CD4-positive, alpha-beta T cell (primary cell): Measurements from ENCODE around the gene ANXA10. TPM values are rescaled to one million over a fixed set of nuclear protein-coding genes. Genes with fewer than 3 reads are reported as not detected.

Experiments
- ATAC-seq: fragments of 200-7000 bp; cut with Tn5 transposase; one replicate; pipeline ENCODE4 v1.10.0; 2022; ENCODE audit warnings: mild to moderate bottlenecking; ENCODE audit not compliant: poor library complexity
- CTCF ChIA-PET: fragments of 350-600 bp; sonication (Branson Sonifier 250); formaldehyde crosslinking; loops from one replicate; lab custom pipeline; 2021; ENCODE audit warnings: antibody characterized with exemption, inconsistent platforms; lab: Charles Lee
- POLR2A ChIA-PET: fragments of 350-600 bp; sonication (Branson Sonifier 250); formaldehyde crosslinking; loops from one replicate; lab custom pipeline; 2021; ENCODE audit warnings: antibody characterized with exemption, inconsistent platforms; lab: Charles Lee
- DNase-seq, 14 experiments: peaks; one replicate each; pipeline ENCODE4 v3.0.0-alpha.2; 2013 to 2020; ENCODE audit warnings: mixed read lengths in 2 of 14
- H3K27ac ChIP-seq, 2 donors: one replicate each; pipeline versions ENCODE4 v1.5.1 to v1.7.0; 2013; ENCODE audit warnings: low read length in 2 of 2, low read depth in 1 of 2, mild to moderate bottlenecking in 1 of 2
- H3K27me3 ChIP-seq, 2 experiments: 1 replicate in 1 of 2; 2 replicates in 1 of 2; pipeline versions ENCODE4 v1.6.1 to v1.7.0; 2013; ENCODE audit warnings: low read length in 2 of 2, control low read depth in 1 of 2, mild to moderate bottlenecking in 1 of 2, moderate library complexity in 1 of 2; ENCODE audit not compliant: insufficient read depth in 2 of 2, control insufficient read depth in 1 of 2
- H3K36me3 ChIP-seq: one replicate; pipeline ENCODE4 v1.6.1; 2013; ENCODE audit warnings: low read length, control low read depth; ENCODE audit not compliant: insufficient read depth
- H3K4me1 ChIP-seq: one replicate; pipeline ENCODE4 v1.6.1; 2013; ENCODE audit warnings: low read length, control low read depth; ENCODE audit not compliant: insufficient read depth
- H3K4me3 ChIP-seq: one replicate; pipeline ENCODE4 v1.5.1; 2013; ENCODE audit warnings: mild to moderate bottlenecking, low read length, moderate library complexity
- H3K9me3 ChIP-seq, 2 experiments: 1 replicate in 1 of 2; 2 replicates in 1 of 2; pipeline versions ENCODE4 v1.6.1 to v1.7.0; 2013; ENCODE audit warnings: low read length in 2 of 2, mild to moderate bottlenecking in 2 of 2, control low read depth in 1 of 2, moderate library complexity in 1 of 2; ENCODE audit not compliant: control insufficient read depth in 1 of 2, insufficient read depth in 1 of 2
- H3K27ac Mint-ChIP-seq: one replicate; pipeline ENCODE4 v1.8.0; 2020; ENCODE audit warnings: mixed read lengths
- H3K27me3 Mint-ChIP-seq: one replicate; pipeline ENCODE4 v1.8.0; 2021; ENCODE audit warnings: mixed read lengths
- H3K36me3 Mint-ChIP-seq: one replicate; pipeline ENCODE4 v1.8.0; 2021; ENCODE audit warnings: low read depth, mixed read lengths
- H3K4me1 Mint-ChIP-seq: one replicate; pipeline ENCODE4 v1.8.0; 2021; ENCODE audit warnings: low read depth, mixed read lengths
- H3K4me3 Mint-ChIP-seq: one replicate; pipeline ENCODE4 v1.8.0; 2020; ENCODE audit warnings: mild to moderate bottlenecking, mixed read lengths
- H3K9me3 Mint-ChIP-seq: one replicate; pipeline ENCODE4 v1.8.0; 2020; ENCODE audit warnings: mixed read lengths
- CTCF ChIP-seq: fragments of 200-600 bp; IDR thresholded peaks from one replicate; pipeline ENCODE4 v1.8.0; 2022; ENCODE audit warnings: antibody characterized with exemption, mild to moderate bottlenecking
- intact Hi-C, 2 experiments: fragments of 100-400 bp; cut with DNase I in 1 of 2; cut with micrococcal nuclease in 1 of 2; formaldehyde crosslinking; loops; one replicate each; pipeline versions ENCODE4 v1.15.1 to v1.9.0; 2023 to 2025; cut with DNase I, micrococcal nuclease
- total RNA-seq, 174 experiments: library from RNA in 2 of 174; stranded (reverse) in 2 of 174; gene quantifications; one replicate each; pipeline ENCODE4 v1.2.3 and lab custom pipeline; 2021 to 2026

ANXA10 gene
- total RNA-seq, 2 experiments from 2014 or later: not detected

DNA sequence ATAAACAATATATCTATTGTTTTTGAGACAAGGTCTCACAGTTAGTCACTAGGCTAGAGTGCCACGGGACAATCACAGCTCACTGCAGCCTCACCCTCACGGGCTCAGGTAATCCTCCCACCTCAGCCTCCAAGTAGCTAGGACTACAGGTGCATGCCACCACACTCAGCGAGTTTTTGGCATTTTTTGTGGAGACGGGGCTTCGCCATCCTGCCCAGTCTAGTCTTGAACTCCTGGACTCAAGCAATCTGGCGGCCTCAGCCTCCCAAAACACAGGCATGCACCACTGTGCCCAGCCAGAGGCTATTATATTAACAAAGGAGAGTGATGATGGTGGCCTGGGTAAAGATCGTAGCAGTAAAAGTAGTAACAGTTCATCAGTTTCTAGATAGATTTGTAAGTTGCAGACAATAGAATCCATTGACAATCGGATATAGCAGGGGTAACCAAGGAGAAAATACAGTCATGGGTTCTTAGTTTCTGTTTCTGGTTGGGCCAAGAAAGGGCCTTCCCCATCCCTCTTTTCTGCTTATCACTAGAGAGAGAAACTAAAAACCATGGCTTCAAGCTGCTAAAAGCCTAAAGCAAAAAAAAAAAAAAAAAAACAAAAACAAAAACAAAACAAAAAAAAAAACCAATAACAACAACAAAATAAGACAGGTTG, 60.6 kb downstream of the ANXA10 start:
- Histone ChIP-seq H3K27ac (no peak overlapping the region), H3K4me1 (no peaks in the 10 kb centered on the region), H3K36me3 (no peaks in the 10 kb centered on the region), H3K4me3 (no peak overlapping the region), H3K27me3 (no peaks in the 10 kb centered on the region), H3K9me3 (no peaks in the 10 kb centered on the region)
- intact Hi-C loops: loop anchor here (5.0 to 10.0 kb wide), 2 partner anchors 1131 to 1988 kb away; no protein-coding TSS in a partner anchor
- no peak for TF ChIP-seq CTCF
- ChIA-PET CTCF (no interaction called here), POLR2A (interaction anchor here (0.6 kb wide), 1 partner anchor 1695 kb away, joined by 3 read pairs; no protein-coding TSS in a partner anchor)
- H3K9me3 Mint-ChIP-seq: no peaks in the 10 kb centered on the region
- no peak overlapping the region for H3K27ac Mint-ChIP-seq
- no peaks in the 10 kb centered on the region for H3K36me3 Mint-ChIP-seq
- ATAC-seq (no peak), DNase-seq (peak in 1 of 14 experiments; percentile 6)
- no peaks in the 10 kb centered on the region for H3K27me3 Mint-ChIP-seq
- H3K4me1 Mint-ChIP-seq: peaks cover 9% of the 10 kb centered on the region
- peak overlapping the region; percentile 65 for H3K4me3 Mint-ChIP-seq

- Histone ChIP-seq H3K9me3 (no peaks in the 10 kb centered on the region), H3K27ac (no peak overlapping the region), H3K27me3 (no peaks in the 10 kb centered on the region), H3K36me3 (no peaks in the 10 kb centered on the region), H3K4me3 (no peak overlapping the region), H3K4me1 (no peaks in the 10 kb centered on the region)
- no peaks in the 10 kb centered on the region for H3K36me3 Mint-ChIP-seq
- ATAC-seq (peak; percentile 49), DNase-seq (peak; percentile 28 to 72 (median 55))
- no peak overlapping the region for H3K4me3 Mint-ChIP-seq
- H3K9me3 Mint-ChIP-seq: no peaks in the 10 kb centered on the region
- H3K27me3 Mint-ChIP-seq: no peaks in the 10 kb centered on the region
- peak; percentile 81 for TF ChIP-seq CTCF
- H3K4me1 Mint-ChIP-seq: peaks cover 9% of the 10 kb centered on the region
- intact Hi-C loops: loop anchor here (5.0 to 10.0 kb wide), 2 partner anchors 1132 to 1989 kb away; no protein-coding TSS in a partner anchor
- POLR2A ChIA-PET: interaction anchor here (0.6 kb wide), 1 partner anchor 1694 kb away, joined by 3 read pairs; no protein-coding TSS in a partner anchor
- CTCF ChIA-PET: no interaction called here
- H3K27ac Mint-ChIP-seq: no peak overlapping the region
These were observed 61.5 kb downstream of the ANXA10 start for GRCh38 chr4:168153596-168154440.

DNA sequence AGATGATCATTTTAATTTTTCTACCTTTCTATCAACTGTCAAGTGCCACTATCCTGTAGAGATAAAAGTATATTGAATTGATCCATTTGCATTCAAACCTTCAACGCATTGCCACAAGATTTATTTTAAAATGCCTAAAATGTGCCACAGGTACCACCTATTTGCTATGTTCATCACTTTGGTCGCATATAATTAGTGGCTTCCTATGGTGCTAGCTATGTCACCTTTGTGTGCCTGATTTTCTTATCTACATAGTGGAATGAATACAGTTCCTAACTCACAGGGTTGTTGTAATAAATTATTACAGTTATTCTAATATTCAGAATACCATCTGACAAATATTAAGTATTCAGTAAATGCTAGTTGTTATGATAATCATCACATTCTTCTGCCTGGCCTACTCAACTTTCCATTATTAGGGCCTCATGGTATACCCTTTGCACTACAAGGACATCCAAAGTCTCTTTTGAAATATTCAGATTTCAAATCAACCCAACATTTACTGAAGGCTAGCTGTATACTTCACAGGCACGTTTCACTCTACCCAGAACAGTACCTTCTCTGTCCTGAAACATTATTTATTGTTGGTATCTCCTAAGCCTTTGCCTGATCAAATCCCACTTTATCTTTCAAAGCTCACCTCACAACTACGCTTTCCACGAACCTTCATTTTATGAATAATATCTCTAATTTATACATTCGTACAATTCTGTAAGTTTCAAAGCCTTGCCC, 62.4 kb downstream of the ANXA10 start:
- H3K36me3 Mint-ChIP-seq: no peaks in the 10 kb centered on the region
- Histone ChIP-seq H3K9me3 (no peaks in the 10 kb centered on the region), H3K4me3 (no peak overlapping the region), H3K36me3 (no peaks in the 10 kb centered on the region), H3K27me3 (no peaks in the 10 kb centered on the region), H3K27ac (no peak overlapping the region), H3K4me1 (no peaks in the 10 kb centered on the region)
- ChIA-PET CTCF (no interaction called here), POLR2A (no interaction called here)
- no peak for ATAC-seq
- no peak for TF ChIP-seq CTCF
- H3K4me1 Mint-ChIP-seq: peaks cover 9% of the 10 kb centered on the region
- no peaks in the 10 kb centered on the region for H3K27me3 Mint-ChIP-seq
- no peak overlapping the region for H3K27ac Mint-ChIP-seq
- no peak for DNase-seq
- H3K9me3 Mint-ChIP-seq: no peaks in the 10 kb centered on the region
- no peak overlapping the region for H3K4me3 Mint-ChIP-seq
- intact Hi-C loops: loop anchor here (5.0 to 10.0 kb wide), 2 partner anchors 1132 to 1990 kb away; no protein-coding TSS in a partner anchor
